ENCODE measurements around the gene ANHX.

GRCh38 chr12:133202493-133203343 lies 33.0 kb downstream of the ANHX start:
- TF ChIP-seq CTCF (IDR thresholded peaks at IDR 0.05; ENCODE audit: insufficient read depth, low read depth, low read length), result no peak
- TF ChIP-seq EZH2 (IDR thresholded peaks at IDR 0.05; ENCODE audit: insufficient read depth, low read length), result no peak
